Measurements from ENCODE around the gene RAMAC. TPM values are rescaled to one million over a fixed set of nuclear protein-coding genes. Genes with fewer than 3 reads are reported as not detected.

Gene RAMAC
- total RNA-seq, 1 donor from 2014 or later, result 23.4 TPM

DNA sequence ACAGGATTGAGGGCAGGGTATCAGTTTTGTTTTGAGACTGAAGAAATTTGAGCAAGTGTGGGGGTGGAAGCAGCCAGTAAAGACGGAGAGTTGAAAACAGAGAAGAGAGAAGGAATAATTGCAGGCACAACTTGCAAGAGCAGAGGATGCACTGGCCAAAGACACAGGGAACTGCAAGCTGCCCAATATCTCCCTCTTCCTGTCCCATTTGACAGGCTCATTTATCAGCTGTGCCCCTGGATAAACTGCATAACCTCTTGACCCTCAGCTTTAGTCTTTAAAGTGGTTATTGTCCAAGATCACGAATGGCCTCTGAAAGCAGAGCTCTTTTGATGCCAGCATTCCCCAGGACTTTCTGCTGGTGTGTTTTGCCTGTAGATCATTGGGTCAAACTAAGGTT lies 5.0 kb upstream of the RAMAC start:
- ATAC-seq (ENCODE audit: low read depth) (no peak), DNase-seq (no peak)
- H3K9me3 Mint-ChIP-seq, result no peaks in the 10 kb centered on the region
- ChIA-PET POLR2A (no interaction called here), CTCF (no interaction called here)
- no peak overlapping the region for H3K27ac Mint-ChIP-seq
- H3K4me1 Mint-ChIP-seq, result peaks cover 11% of the 10 kb centered on the region
- H3K27me3 Mint-ChIP-seq, result no peaks in the 10 kb centered on the region
- TF ChIP-seq, protein P1, sequence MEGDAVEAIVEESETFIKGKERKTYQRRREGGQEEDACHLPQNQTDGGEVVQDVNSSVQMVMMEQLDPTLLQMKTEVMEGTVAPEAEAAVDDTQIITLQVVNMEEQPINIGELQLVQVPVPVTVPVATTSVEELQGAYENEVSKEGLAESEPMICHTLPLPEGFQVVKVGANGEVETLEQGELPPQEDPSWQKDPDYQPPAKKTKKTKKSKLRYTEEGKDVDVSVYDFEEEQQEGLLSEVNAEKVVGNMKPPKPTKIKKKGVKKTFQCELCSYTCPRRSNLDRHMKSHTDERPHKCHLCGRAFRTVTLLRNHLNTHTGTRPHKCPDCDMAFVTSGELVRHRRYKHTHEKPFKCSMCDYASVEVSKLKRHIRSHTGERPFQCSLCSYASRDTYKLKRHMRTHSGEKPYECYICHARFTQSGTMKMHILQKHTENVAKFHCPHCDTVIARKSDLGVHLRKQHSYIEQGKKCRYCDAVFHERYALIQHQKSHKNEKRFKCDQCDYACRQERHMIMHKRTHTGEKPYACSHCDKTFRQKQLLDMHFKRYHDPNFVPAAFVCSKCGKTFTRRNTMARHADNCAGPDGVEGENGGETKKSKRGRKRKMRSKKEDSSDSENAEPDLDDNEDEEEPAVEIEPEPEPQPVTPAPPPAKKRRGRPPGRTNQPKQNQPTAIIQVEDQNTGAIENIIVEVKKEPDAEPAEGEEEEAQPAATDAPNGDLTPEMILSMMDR (IDR thresholded peaks at IDR 0.05), result no peak
- H3K4me3 Mint-ChIP-seq, result no peak overlapping the region
- peaks cover 6% of the 10 kb centered on the region for H3K36me3 Mint-ChIP-seq (ENCODE audit: low read depth)
- intact Hi-C loops (cut with micrococcal nuclease), result no loop called here

DNA sequence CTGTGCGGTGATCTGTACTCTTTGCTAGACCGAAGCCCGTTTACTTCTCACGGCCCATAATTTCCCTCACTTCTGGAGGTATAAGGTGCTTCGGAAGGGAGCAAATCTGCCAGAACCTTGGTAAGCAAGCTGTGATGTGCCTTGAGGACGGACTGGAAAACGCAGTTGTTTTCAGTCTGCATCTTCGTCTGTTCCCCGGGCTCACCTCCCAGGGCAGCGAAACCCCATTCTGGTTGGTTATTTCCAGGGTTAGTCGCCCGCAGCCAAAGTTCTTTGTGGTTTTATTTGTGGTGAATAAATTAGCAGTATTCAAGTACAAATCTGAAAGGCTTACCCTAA lies 401 bp downstream of the RAMAC start:
- POLR2A ChIA-PET, result interaction anchor here (0.9 to 2.9 kb wide), 11 partner anchors 19 to 446 kb away, joined by 3 to 32 read pairs (median 7); partner anchors contain the start of genes BTBD1, C15orf40, RPS17 and WHAMM
- Mint-ChIP-seq H3K9me3 (no peaks in the 10 kb centered on the region), H3K36me3 (ENCODE audit: low read depth) (peaks cover 42% of the 10 kb centered on the region), H3K4me3 (peak overlapping the region; percentile 99), H3K4me1 (peaks cover 23% of the 10 kb centered on the region), H3K27me3 (no peaks in the 10 kb centered on the region), H3K27ac (peak overlapping the region; percentile 92)
- TF ChIP-seq, protein P1 (IDR thresholded peaks at IDR 0.05), result no peak
- CTCF ChIA-PET, result interaction anchor here (0.6 to 2.9 kb wide), 4 partner anchors 14 to 137 kb away, joined by 3 to 13 read pairs (median 10); partner anchors contain the start of gene C15orf40
- intact Hi-C loops (cut with micrococcal nuclease), result loop anchor here (1.0 to 5.0 kb wide), 6 partner anchors 25 to 446 kb away; partner anchors contain the start of genes C15orf40, CPEB1, FSD2 and RPS17
- DNase-seq (no peak), ATAC-seq (ENCODE audit: low read depth) (peak; percentile 30)

DNA sequence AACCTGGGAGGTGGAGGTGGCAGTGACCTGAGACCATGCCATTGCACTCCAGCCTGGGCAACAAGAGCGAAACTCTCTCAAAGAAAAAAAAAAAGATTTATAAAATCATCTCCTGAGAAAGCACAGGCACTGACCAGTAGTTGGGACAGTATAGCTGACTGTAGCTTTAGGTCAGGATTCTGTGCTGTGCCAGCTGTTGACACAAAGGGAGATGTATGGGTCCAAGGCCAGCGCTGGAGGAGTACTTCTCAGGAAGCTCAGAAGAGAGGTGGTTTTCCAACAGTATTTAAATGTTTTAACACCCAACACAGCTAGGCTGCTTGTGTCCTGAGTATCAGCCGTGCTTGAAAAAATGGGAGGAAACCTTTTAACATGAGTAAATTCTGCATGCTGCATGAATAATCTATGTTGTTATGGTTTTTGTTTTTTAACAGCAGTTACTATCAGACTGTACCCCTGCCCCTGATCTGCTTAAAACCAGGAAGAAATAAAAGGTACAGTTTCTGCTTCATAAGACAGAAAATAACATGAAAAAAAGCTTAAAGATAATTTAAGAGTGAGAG lies 6.5 kb downstream of the RAMAC start:
- TF ChIP-seq, protein P1 (IDR thresholded peaks at IDR 0.05), result no peak
- peaks cover 33% of the 10 kb centered on the region for H3K36me3 Mint-ChIP-seq (ENCODE audit: low read depth)
- ChIA-PET CTCF (no interaction called here), POLR2A (no interaction called here)
- H3K9me3 Mint-ChIP-seq, result no peaks in the 10 kb centered on the region
- H3K27me3 Mint-ChIP-seq, result no peaks in the 10 kb centered on the region
- DNase-seq, result no peak
- intact Hi-C loops (cut with micrococcal nuclease), result no loop called here
- no peak overlapping the region for H3K27ac Mint-ChIP-seq
- H3K4me3 Mint-ChIP-seq, result no peak overlapping the region
- no peak for ATAC-seq (ENCODE audit: low read depth)
- H3K4me1 Mint-ChIP-seq, result peaks cover under 1% of the 10 kb centered on the region

DNA sequence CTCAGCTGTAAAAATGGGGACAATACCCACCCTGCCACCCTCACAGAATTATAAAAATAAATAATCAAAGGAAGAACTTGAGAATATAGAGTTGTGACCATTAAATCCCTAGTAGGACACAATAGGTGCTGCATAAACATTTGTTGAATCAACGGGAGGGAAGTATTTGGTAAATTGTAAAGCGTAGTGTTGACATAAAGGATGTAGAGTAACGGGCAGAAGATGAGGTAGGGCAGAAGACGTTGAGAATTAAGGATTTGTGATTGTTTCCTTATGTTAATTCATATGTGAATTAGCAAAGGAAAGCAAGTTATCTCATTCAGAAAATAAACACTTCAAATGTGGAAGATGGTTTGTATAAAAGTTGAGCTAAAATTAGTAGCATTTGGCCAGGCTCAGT lies 7.1 kb downstream of the RAMAC start:
- DNase-seq (no peak), ATAC-seq (ENCODE audit: low read depth) (no peak)
- H3K4me3 Mint-ChIP-seq, result no peak overlapping the region
- TF ChIP-seq, protein P1 (IDR thresholded peaks at IDR 0.05), result no peak
- ChIA-PET CTCF (no interaction called here), POLR2A (no interaction called here)
- no peaks in the 10 kb centered on the region for H3K9me3 Mint-ChIP-seq
- H3K36me3 Mint-ChIP-seq (ENCODE audit: low read depth), result peaks cover 30% of the 10 kb centered on the region
- H3K27me3 Mint-ChIP-seq, result no peaks in the 10 kb centered on the region
- H3K27ac Mint-ChIP-seq, result no peak overlapping the region
- intact Hi-C loops (cut with micrococcal nuclease), result no loop called here
- no peaks in the 10 kb centered on the region for H3K4me1 Mint-ChIP-seq

DNA sequence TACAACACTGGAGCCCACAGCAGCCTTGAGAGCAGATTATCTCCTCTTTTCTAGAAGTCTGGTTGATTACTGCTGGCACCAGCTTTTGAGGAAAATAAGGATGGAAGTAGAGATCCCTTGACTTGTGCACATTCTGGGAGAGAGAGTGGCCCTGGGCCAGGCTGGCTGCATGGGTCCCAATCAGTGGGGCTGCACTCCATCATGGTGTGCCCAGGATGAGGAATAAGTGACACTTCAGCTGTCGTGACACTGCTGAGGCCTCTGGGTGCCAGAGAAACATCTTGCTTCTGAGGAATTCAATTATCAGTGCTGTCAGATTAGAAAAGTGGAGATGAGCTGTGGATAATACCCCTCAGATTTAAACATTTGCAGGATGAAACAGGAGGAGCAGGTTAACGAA lies 9.1 kb downstream of the RAMAC start:
- TF ChIP-seq, protein P1 (IDR thresholded peaks at IDR 0.05), result no peak
- Mint-ChIP-seq H3K27me3 (no peaks in the 10 kb centered on the region), H3K36me3 (ENCODE audit: low read depth) (peaks cover 14% of the 10 kb centered on the region), H3K9me3 (no peaks in the 10 kb centered on the region), H3K4me1 (peaks cover 3% of the 10 kb centered on the region), H3K27ac (no peak overlapping the region), H3K4me3 (no peak overlapping the region)
- CTCF ChIA-PET, result no interaction called here
- POLR2A ChIA-PET, result no interaction called here
- no peak for DNase-seq
- no peak for ATAC-seq (ENCODE audit: low read depth)
- intact Hi-C loops (cut with micrococcal nuclease), result no loop called here

Measured in activated B cell treated with CpG ODN at 0.5 μM for 24 hours (primary cell).